GM18873 (cell line): ENCODE data around the gene PDZD2.
"Not testable (repeated sequence)": the region's sequence is repeated elsewhere in the genome, so short reads cannot be mapped to it uniquely, and the experiment has no call there.

Source experiments
- ATAC-seq: cut with Tn5 transposase; IDR thresholded peaks from one replicate; pipeline ENCODE4 v1.9.1; 2021; ENCODE audit warnings: mild to moderate bottlenecking, moderate library complexity, moderate number of reproducible peaks; ENCODE audit not compliant: unreplicated experiment, low FRiP score

The PDZD2 gene

DNA sequence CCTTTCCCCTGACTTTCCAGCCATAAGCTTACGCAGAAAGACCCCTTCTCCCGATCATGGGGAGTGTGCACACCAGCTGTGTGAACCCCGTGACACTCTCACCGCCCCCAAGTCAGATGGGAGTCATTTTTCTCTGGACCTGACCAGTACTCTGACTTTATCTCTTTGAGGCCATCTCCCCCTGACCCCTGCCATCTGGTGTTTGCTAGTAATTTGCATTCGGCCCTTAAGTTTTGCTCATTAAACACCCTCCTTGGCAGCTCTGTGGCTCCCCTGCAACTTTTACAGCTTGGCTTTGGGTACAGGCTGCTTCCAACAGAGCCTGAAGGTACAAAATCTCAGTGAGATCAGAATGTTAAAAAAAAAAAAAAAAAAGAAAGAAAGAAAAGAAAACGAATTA, 43.9 kb downstream of the PDZD2 start:
- no peak for ATAC-seq

GRCh38 chr5:31688515-31689092, 49.7 kb downstream of the PDZD2 start:
- ATAC-seq, result no peak

DNA sequence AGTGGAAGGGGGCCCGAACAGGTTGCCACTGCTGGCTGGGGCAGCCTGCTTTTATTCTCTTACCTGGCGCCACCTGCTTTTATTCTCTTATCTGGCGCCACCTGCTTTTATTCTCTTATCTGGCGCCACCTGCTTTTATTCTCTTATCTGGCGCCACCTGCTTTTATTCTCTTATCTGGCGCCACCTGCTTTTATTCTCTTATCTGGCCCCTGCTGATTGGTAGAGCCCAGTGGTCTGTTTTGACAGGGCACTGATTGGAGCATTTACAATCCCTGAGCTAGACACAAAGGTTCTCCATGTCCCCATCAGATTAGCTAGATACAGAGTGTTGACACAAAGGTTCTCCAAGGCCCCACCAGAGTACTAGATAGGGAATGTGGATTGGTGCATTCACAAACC, 52.5 kb downstream of the PDZD2 start:
- not testable (repeated sequence) for ATAC-seq

GRCh38 chr5:31692561-31693221, 53.8 kb downstream of the PDZD2 start:
- no peak for ATAC-seq

DNA sequence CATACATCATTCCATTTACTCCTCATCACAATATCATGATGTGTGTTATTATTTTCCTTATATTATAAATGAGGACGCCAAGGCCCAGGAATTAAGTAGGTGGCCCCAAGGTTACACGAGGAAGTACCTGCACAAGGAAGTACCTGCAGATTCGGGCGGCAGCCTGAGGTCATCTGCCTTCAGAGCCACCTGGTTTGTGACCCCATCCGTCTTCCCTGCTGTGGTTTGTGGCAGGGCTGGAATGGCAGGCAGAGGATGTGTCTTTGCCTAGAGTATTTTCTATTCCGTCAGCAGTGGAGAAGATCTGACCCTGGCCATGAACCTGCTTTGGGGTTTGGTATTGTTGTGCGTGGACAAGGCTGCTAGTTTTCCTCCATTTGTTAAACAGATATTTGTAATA, 59.7 kb downstream of the PDZD2 start:
- no peak for ATAC-seq

DNA sequence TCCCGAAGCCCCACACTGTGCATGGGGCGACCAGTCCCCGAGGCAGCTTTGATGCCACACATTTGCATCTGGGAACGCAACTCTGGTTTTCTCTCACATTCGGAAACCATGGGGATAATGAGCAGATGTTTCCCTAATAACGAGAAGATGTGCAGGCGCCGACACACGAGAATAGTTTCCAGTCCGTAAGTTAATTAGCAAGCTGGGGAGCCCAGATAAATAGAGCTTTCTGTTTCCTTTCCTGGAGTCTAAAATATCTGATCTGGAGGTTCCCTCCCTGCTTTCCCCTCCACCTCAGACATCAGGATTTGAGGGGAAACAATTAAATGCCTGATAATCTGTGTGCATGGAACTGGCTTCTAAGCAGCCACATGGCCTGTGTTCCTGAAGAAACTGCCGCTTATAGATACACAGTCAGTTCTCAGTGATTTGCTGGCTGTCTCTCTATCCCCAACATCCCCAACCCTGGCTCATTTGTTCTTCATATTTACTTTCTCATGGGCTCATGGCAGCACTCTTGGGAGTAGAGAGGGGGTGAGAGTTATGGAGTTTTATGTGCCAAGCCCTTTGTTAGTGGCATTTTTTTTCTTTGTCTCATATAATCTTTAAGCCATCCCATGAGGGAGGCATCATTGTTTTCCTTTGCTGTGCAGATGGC, 62.8 kb downstream of the PDZD2 start:
- no peak for ATAC-seq

DNA sequence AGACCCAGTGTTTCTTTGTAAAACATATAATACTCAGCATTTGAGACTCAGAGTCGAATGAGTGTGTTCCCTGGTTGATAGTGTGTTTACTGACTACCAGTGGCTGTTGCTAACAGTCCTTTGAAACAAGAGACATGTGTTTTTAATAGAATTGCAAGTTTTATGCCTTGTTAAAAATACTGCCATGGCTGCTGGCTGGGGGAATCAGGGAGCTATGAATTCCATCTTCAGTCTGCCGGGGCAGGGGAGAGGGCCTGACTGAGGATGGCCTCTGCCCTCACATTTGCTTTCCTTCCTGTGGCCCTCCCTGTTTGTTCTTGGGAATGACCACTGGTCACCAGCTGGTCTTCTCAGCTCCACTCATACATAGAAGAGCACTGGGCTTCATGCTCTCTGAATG, 63.8 kb downstream of the PDZD2 start:
- no peak for ATAC-seq

- ATAC-seq, result no peak
These were observed 64.8 kb downstream of the PDZD2 start for GRCh38 chr5:31703757-31704156.

GRCh38 chr5:31706186-31706585, 67.3 kb downstream of the PDZD2 start:
- ATAC-seq, result no peak

GRCh38 chr5:31707329-31707728, 68.4 kb downstream of the PDZD2 start:
- no peak for ATAC-seq

DNA sequence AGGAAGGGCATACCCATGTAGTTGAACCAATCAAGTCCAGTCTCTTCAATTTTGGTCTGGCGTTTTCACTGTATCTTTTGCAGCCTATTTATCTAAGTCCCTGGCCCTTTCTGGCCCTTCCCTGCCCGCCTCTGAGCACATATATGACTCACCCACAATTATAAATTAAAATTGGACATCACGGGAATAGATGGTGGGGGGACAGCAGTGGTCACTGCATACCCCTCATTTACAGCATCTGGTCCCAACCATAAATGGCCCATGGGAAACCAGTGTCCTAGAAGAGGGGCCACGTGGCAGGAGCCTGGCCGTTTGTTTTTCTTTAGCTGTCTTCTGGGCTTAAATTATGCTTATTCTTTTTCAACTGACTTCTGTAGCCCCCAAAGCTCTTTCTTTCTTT, 69.2 kb downstream of the PDZD2 start:
- no peak for ATAC-seq

DNA sequence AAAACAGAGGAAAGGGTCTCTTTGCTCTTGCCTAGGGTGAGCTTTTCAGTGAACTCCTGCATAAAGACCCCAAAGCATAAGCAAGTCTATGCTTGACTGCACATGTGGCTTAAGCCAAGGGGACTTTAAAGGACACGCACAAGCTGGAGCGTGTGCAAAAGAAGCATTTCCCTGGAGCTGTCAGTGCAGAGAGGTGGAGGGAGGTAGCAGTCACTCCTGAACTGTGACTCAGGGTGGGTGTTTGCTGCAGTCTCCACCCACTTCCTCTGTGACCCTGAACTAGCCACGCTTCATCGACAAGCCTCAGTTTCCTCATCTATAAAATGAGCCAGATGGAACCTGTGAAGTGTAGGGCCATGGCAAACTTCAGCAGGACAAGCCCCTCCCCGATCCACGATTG, 72.4 kb downstream of the PDZD2 start:
- ATAC-seq, result no peak

DNA sequence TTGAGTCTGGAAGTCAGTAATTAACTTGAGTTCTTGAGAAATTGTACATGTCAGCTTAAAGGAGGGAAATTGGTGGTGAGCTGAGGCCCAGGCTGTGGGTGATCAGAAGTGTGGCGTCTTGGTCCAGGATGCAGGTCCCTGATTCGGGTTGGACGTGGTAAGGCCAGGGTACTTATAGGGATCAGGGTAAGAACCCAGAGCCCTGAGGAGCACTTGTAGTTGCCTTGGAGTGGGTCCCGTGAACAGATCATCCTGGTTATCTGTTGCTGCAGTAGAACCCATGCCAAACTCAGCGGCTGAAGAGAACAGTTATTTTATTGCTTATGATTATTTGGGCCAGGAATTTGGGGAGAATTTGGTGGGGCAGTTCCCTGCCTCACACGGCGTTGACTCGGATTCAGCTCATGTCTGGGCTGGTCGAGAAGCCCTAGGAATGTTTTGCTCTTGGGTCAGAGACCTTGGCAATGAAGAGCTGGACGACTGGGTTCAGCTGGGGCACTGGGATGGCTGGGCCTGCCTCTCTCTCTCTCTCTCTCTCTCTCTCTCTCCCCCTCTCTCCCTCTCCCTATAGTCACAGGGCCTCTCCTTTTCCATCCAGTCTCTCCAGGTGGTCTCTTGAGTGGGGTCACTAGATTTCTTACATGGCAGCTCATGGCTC, 73.1 kb downstream of the PDZD2 start:
- no peak for ATAC-seq

GRCh38 chr5:31717561-31717960, 78.6 kb downstream of the PDZD2 start:
- ATAC-seq, result no peak

- ATAC-seq, result no peak
These were observed 81.1 kb downstream of the PDZD2 start for GRCh38 chr5:31720004-31720403.

- ATAC-seq, result no peak
These were observed 81.9 kb downstream of the PDZD2 start for GRCh38 chr5:31720811-31721345.

GRCh38 chr5:31722111-31722510, 83.2 kb downstream of the PDZD2 start:
- ATAC-seq, result no peak

DNA sequence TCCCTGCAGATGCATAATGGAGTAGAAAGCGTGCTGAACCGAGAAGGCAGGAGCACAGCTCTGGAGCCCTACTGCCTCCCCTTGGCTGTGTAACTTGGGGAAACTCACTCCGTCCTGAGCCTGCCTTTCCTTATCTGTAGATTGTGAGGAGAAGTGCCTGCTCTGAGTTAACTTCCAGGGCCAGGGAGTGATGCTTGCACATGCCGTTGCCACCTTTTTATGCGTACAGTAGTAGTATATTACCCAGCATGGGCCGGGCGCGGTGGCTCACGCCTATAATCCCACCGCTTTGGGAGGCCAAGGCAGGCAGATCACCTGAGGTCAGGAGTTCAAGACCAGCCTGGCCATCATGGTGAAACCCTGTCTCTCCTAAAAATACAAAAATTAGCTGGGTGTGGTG, 87.1 kb downstream of the PDZD2 start:
- ATAC-seq, result no peak

DNA sequence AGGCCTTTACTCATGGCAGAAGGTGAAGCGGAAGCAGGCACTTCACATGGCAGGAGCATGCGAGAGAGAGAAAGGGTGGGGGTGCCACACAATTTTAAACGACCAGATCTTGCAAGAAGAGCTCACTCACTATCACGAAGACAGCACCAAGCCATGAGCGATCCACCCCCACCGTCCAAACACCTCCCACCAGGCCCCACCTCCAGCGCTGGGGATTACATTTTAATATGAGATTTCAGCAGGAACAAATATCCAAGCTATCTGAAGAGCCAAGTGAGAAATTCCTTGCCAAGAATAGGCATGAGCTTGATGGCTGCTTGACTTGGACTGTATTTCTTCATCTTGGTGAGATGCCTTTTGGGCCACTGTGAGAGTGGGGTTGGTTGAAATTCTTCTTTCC, 88.0 kb downstream of the PDZD2 start:
- ATAC-seq, result no peak

- no peak for ATAC-seq
These were observed 89.1 kb downstream of the PDZD2 start for GRCh38 chr5:31728039-31728438.

DNA sequence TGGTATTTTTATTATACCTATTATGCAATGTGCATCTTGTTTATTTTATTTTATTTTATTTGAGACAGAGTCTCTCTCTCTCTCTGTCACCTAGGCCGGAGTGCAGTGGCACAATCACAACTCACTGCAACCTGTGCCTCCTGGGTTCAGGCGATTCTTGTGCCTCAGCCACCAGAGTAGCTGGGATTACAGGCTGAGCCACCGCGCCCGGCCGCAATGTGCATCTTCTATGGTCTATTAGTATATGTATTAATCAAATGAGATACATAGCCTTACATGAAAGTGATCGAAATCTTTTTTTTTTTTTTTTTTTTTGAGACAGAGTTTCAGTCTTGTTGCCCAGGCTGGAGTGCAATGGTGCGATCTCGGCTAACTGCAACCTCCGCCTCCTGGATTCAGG, 89.9 kb downstream of the PDZD2 start:
- not testable (repeated sequence) for ATAC-seq
